AG04450 (cell line): ENCODE data around the gene GALNT13. TPM values are rescaled to one million over a fixed set of nuclear protein-coding genes. Genes with fewer than 3 reads are reported as not detected.

Experiments used
- CTCF ChIA-PET: fragments of 300-600, 350-600 bp; formaldehyde crosslinking; extraction: SDS; loops from one replicate; lab custom pipeline; 2022; ENCODE audit warnings: antibody characterized with exemption, inconsistent platforms; lab: Charles Lee
- POLR2A ChIA-PET: fragments of 350-600 bp; formaldehyde crosslinking; extraction: SDS; loops from one replicate; lab custom pipeline; 2021; ENCODE audit warnings: antibody characterized with exemption, inconsistent platforms; lab: Yijun Ruan, JAX
- DNase-seq: peaks from one replicate; pipeline ENCODE4 v3.0.0-alpha.2; 2011; ENCODE audit warnings: low read depth, low spot score
- H3K27ac ChIP-seq: one replicate; pipeline ENCODE4 v1.5.1; 2012; ENCODE audit warnings: low read depth, low read length, control low read depth
- H3K27me3 ChIP-seq: one replicate; pipeline ENCODE4 v1.6.0; 2012; ENCODE audit warnings: low read length; ENCODE audit not compliant: control insufficient read depth, insufficient read depth
- H3K4me3 ChIP-seq: 2 replicates; pipeline ENCODE4 v1.5.1; 2011; ENCODE audit warnings: mild to moderate bottlenecking, low read depth, low read length, control low read depth
- H3K9me3 ChIP-seq: 2 replicates; pipeline ENCODE4 v1.5.1; 2012; ENCODE audit warnings: low read length; ENCODE audit not compliant: control insufficient read depth, insufficient read depth
- polyA plus RNA-seq: library from polyadenylated mRNA; depleted of rRNA; stranded (reverse); fragments of >200 nt; gene quantifications from 2 replicates; pipeline ENCODE4 v1.2.3, GENCODE V29; 2011
- TF ChIP-seq, protein P1 (sequence below): IDR thresholded peaks from 2 replicates; pipeline ENCODE4 v1.5.1; 2011; ENCODE audit warnings: low read depth, low read length, control low read depth, inconsistent platforms

The GALNT13 gene
- polyA plus RNA-seq, 1 experiment, result not detected

DNA sequence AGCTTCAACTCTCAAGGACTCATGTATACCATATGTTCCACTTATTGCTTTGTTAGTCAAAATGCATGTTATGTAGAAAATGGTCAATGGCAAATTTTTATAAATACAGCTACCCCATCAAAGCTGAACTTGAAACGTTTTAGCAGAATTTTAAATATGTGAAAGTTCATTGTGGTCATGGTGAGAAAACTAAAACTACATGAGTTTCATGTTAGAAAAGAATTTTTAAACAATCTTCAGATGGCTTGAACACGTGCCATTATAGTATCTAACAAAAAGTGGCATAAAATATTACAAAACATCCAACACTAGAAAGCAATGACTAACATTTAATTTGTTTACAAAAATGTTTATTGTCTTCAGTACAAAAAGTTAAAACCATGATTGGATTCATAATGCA is 580.7 kb downstream of the GALNT13 start:
- H3K4me3 ChIP-seq, result no peak overlapping the region
- H3K9me3 ChIP-seq, result peaks cover 3% of the 10 kb centered on the region; the same call in 1 of the 2 replicates
- POLR2A ChIA-PET, result no interaction called here
- DNase-seq, result no peak
- no peaks in the 10 kb centered on the region for H3K27me3 ChIP-seq
- TF ChIP-seq, protein P1, sequence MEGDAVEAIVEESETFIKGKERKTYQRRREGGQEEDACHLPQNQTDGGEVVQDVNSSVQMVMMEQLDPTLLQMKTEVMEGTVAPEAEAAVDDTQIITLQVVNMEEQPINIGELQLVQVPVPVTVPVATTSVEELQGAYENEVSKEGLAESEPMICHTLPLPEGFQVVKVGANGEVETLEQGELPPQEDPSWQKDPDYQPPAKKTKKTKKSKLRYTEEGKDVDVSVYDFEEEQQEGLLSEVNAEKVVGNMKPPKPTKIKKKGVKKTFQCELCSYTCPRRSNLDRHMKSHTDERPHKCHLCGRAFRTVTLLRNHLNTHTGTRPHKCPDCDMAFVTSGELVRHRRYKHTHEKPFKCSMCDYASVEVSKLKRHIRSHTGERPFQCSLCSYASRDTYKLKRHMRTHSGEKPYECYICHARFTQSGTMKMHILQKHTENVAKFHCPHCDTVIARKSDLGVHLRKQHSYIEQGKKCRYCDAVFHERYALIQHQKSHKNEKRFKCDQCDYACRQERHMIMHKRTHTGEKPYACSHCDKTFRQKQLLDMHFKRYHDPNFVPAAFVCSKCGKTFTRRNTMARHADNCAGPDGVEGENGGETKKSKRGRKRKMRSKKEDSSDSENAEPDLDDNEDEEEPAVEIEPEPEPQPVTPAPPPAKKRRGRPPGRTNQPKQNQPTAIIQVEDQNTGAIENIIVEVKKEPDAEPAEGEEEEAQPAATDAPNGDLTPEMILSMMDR, result no peak
- H3K27ac ChIP-seq, result no peak overlapping the region
- CTCF ChIA-PET, result no interaction called here

DNA sequence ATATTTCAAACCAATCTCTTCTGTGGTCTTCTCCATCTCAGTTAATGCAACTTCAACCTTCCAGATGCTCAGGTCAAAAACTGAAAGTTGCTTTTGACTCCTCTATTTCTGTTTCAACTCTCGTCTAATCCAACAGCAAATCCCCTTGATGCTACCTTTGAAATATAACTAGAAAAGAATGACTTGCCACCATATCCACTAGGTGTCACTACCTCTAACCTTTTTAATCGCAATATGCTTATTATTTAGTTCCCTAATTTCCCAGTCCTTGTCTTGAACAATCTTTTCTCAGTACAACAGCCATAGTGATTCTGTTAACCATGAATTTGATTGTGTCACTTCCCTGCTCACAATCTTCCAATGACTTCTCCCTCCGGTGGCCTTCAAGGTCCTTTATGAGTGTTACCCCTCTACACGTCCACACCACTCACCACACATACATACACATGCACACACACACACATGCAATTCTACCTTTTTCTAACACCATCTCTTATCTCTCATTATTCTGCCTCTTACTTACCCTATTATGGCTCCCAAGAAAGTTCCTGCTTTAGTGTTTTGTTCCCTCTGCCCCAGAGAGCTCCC is 581.3 kb downstream of the GALNT13 start:
- Histone ChIP-seq H3K9me3 (peaks cover 3% of the 10 kb centered on the region; the same call in 1 of the 2 replicates), H3K27ac (no peak overlapping the region), H3K27me3 (no peaks in the 10 kb centered on the region), H3K4me3 (no peak overlapping the region)
- TF ChIP-seq, protein P1, result no peak
- CTCF ChIA-PET, result no interaction called here
- POLR2A ChIA-PET, result no interaction called here
- no peak for DNase-seq

DNA sequence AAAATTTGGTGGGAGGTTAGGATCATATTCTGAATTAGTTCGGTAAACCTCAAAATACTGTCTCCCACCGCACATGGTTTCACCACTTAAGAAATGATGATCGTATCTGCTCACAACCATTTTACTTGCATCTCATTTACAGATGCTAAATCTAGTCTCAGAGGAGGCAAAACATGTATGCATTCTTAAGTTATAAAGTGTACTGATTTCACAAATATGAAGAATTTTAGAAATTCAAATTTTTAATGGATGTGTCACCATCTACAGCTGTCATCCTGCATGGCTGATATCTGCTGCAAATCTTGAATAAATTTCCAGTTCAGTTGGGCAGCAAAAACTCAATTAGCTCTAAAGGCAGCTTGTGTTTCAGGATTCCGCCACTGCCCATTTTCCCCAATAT is 583.4 kb downstream of the GALNT13 start:
- no peak for DNase-seq

DNA sequence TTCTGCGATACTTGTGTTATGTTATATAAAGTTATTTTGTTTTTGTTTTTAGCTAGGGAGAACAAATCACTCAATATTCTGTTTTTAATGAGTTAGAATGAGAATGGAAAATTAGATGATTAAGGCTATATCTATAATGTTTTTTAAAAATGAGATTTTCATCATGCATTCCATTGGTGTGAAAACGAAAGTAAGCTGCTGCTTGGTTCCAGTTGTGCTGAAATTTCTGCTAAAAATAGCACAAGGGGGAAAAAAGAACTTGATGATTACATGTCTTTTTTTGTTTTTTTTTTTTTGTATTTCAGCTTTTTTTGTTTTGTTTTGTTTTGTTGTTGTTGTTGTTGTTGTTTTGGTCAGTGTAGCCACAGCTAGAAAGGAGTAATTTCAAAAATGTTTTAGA is 584.1 kb downstream of the GALNT13 start:
- POLR2A ChIA-PET, result no interaction called here
- DNase-seq, result no peak
- TF ChIP-seq, protein P1, result no peak
- CTCF ChIA-PET, result no interaction called here
- Histone ChIP-seq H3K4me3 (no peak overlapping the region), H3K27me3 (no peaks in the 10 kb centered on the region), H3K9me3 (peaks cover 5% of the 10 kb centered on the region; the same call in 1 of the 2 replicates), H3K27ac (no peak overlapping the region)

More for the DNA sequence above, 583.4 kb downstream of the GALNT13 start:
- Histone ChIP-seq H3K4me3 (no peak overlapping the region), H3K9me3 (peaks cover 5% of the 10 kb centered on the region; the same call in 1 of the 2 replicates), H3K27me3 (no peaks in the 10 kb centered on the region), H3K27ac (no peak overlapping the region)
- CTCF ChIA-PET, result no interaction called here
- POLR2A ChIA-PET, result no interaction called here
- TF ChIP-seq, protein P1, result no peak

DNA sequence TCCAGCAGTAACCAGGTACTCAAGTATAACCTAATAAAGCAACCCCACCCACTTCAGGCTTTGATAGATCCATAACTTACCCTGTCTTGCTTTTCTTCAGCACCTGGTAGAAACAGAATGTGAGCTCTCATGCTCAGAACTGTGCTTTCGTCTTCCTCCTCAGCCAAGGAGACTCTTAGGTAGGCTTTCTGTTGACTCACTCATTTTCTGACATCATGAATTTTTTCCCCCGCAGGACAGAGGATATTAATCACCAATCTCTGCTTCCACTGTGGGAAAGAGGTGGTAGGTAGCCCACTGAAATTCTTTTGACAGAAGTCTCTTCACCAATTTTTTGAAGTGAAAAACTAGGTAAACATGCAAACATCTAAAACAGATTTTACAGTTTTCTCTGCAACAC is 585.6 kb downstream of the GALNT13 start:
- no peak overlapping the region for H3K4me3 ChIP-seq
- peaks cover 5% of the 10 kb centered on the region; the same call in 1 of the 2 replicates for H3K9me3 ChIP-seq
- ChIA-PET POLR2A (no interaction called here), CTCF (no interaction called here)
- no peaks in the 10 kb centered on the region for H3K27me3 ChIP-seq
- no peak for DNase-seq
- H3K27ac ChIP-seq, result no peak overlapping the region
- TF ChIP-seq, protein P1, result no peak
